ENCODE results near the gene RTL10. TPM values are rescaled to one million over a fixed set of nuclear protein-coding genes. Genes with fewer than 3 reads are reported as not detected.

The RTL10 gene
- total and polyA plus RNA-seq, 2 of the 8 experiments (the other 6 are each of a cell fraction or from before 2014, with no cell fraction given), result 11.5 to 18.8 TPM

DNA sequence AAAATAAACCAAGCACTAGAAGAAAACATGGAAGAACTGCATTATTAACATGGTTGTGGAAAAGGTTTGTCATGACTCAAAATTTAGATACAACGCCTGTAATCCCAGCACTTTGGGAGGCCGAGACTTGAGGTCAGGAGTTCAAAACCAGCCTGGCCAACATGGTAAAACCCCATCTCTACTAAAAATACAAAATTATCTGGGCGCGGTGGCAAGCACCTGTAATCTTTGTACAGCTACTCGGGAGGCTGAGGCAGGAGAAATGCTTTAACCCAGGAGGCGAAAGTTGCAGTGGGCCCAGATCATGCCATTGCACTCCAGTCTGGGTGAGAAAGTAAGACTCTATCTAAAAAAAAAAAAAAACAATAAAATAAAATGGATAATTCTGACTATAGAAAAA lies 23.7 kb downstream of the RTL10 start (continued):
- TF ChIP-seq CEBPB (IDR thresholded peaks at IDR 0.05; ENCODE audit: low read depth, low read length) (no peak), JUND (IDR thresholded peaks at IDR 0.05; ENCODE audit: low read length) (no peak), GABPA (IDR thresholded peaks at IDR 0.05; ENCODE audit: borderline replicate concordance, insufficient read depth, low read length) (no peak), CTBP2 (IDR thresholded peaks at IDR 0.05; ENCODE audit: borderline replicate concordance, insufficient read depth, insufficient read length, low read length) (no peak), POLR2AphosphoS5 (IDR thresholded peaks at IDR 0.05; ENCODE audit: low read depth, low read length) (no peak)
- TF ChIP-seq, protein P1, sequence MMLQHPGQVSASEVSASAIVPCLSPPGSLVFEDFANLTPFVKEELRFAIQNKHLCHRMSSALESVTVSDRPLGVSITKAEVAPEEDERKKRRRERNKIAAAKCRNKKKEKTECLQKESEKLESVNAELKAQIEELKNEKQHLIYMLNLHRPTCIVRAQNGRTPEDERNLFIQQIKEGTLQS (IDR thresholded peaks at IDR 0.05; ENCODE audit: insufficient read depth, low read depth, low read length), result no peak
